Activated T-helper 1 cell treated with anti-CD3 and anti-CD28 coated beads, Interleukin-12 subunit alpha, Interleukin-12 subunit beta, Interleukin-2, Interleukin-4 antibody, amounts not matched to agents 30 ng/mL and 10 ng/mL and 1 ng/mL, durations not matched to agents 14 hours and 24 hours and 36 hours (primary cell): Measurements from ENCODE around the gene CAMSAP1. TPM values are rescaled to one million over a fixed set of nuclear protein-coding genes. Genes with fewer than 3 reads are reported as not detected.

Experiments used
- DNase-seq: peaks from one replicate; pipeline ENCODE4 v3.0.0; 2021; ENCODE audit warnings: low spot score
- H3K27ac Mint-ChIP-seq: one replicate; pipeline ENCODE4 v1.8.0; 2021; ENCODE audit warnings: mild to moderate bottlenecking, mixed read lengths
- H3K27me3 Mint-ChIP-seq: one replicate; pipeline ENCODE4 v1.8.0; 2022; ENCODE audit warnings: mild to moderate bottlenecking, moderate library complexity, mixed read lengths; ENCODE audit not compliant: insufficient read depth
- H3K36me3 Mint-ChIP-seq: one replicate; pipeline ENCODE4 v1.8.0; 2021; ENCODE audit warnings: low read depth, mixed read lengths
- H3K4me1 Mint-ChIP-seq: one replicate; pipeline ENCODE4 v1.8.0; 2021; ENCODE audit warnings: low read depth, mixed read lengths
- H3K4me3 Mint-ChIP-seq: one replicate; pipeline ENCODE4 v1.8.0; 2021; ENCODE audit warnings: mild to moderate bottlenecking, moderate library complexity, mixed read lengths
- H3K9me3 Mint-ChIP-seq: one replicate; pipeline ENCODE4 v1.8.0; 2021; ENCODE audit warnings: mixed read lengths
- intact Hi-C: fragments of 100-400 bp; cut with micrococcal nuclease; formaldehyde crosslinking; loops from one replicate; pipeline ENCODE4 v1.15.1; 2024
- total RNA-seq: library from RNA; stranded (reverse); gene quantifications from 2 replicates; pipeline ENCODE4 v1.2.3, GENCODE V29; 2022

The CAMSAP1 gene
- total RNA-seq, 1 donor from 2014 or later = 43.8 TPM

DNA sequence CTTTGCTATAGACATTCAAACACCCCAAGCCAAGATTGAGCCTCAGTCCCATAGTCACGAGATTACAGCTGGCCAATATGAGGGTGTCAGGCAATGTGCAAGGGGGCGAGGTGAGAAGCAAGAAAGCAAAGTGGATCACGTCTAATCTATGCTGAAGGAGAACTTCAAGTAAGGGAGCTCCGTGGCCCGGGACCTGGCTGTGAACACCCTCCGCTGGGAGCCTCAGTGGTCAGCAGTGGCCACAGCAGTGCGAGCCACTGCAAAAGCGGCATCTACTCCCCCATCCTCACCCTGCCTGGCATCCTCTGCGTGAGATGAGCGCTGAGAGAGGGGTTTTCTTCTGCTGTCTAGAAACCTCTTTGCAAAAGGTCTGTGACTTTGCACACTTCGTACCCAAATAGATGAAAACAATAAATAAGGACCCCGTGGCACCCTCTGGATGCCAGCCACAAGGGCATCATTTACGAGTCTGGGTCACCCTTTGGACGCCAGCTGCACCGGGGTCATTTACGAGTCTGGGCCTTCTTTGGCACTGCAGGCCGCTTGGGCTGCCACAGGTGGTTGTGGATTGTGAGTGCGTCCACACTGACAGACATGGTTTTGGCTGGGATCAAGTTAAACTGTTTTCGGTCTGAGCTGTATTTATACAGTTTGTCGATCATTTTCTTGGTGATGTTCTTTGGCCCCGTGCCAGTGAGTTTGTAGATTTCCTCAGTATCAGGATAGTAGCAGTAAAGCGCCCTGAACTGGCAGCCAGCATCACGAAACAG lies 96.4 kb downstream of the CAMSAP1 start:
- Mint-ChIP-seq H3K4me3 (no peak overlapping the region), H3K4me1 (no peaks in the 10 kb centered on the region), H3K27me3 (no peaks in the 10 kb centered on the region), H3K27ac (no peak overlapping the region), H3K36me3 (no peaks in the 10 kb centered on the region), H3K9me3 (no peaks in the 10 kb centered on the region)
- intact Hi-C loops = no loop called here
- no peak for DNase-seq

DNA sequence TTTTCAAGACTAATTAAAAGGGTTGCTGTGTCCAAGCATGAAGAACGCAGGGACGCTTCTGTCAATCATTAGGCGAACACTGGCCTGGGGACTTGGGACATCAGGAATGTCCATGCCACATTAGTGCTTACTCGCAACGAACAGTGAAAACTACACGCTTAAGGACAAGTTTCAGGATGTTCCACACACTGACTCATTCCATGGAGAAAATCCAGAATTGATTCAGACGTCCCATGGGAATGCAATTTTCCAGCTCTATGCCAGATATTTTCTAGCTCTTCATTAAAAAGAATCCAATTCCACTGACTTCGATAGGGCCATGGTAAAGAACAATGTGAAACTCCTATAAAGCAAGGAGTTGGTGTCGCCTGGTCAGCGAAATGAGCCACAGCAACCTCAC lies 98.2 kb downstream of the CAMSAP1 start:
- intact Hi-C loops = no loop called here
- H3K27me3 Mint-ChIP-seq = no peaks in the 10 kb centered on the region
- H3K27ac Mint-ChIP-seq = no peak overlapping the region

DNA sequence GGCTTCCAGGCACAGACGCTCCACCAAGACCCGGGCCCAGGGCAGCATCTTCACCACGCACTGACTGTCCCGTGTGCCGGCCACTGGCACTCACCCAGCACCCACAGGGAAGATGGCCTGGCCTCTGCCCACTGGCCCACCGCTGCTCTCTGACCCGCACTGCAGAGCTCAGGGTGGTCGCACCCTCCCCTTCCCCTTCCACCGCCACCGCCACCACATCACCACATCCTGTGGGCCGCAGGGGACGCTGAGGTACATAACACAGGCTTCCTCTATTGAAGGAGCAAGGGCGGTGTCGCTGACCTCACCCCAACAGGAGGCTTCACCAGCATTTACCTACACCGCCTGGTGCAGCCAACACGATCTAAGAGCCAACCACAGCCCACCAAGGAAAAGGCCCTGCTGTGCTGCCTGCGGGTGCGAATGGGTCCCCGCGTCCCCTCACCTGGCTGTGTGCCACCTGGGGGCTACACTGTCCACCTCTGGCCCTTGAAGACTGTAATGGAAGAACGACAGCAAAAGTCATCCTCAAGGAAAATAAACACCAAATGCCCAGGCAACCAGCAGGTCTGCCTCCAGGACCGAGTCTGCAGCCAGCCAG lies 101.8 kb downstream of the CAMSAP1 start:
- no peaks in the 10 kb centered on the region for H3K36me3 Mint-ChIP-seq
- no peak overlapping the region for H3K4me3 Mint-ChIP-seq
- no peak overlapping the region for H3K27ac Mint-ChIP-seq
- H3K9me3 Mint-ChIP-seq = no peaks in the 10 kb centered on the region
- intact Hi-C loops = no loop called here
- no peak for DNase-seq
- no peaks in the 10 kb centered on the region for H3K27me3 Mint-ChIP-seq
- no peaks in the 10 kb centered on the region for H3K4me1 Mint-ChIP-seq

More for the DNA sequence above, 98.2 kb downstream of the CAMSAP1 start:
- no peaks in the 10 kb centered on the region for H3K36me3 Mint-ChIP-seq
- H3K9me3 Mint-ChIP-seq = no peaks in the 10 kb centered on the region
- H3K4me3 Mint-ChIP-seq = no peak overlapping the region
- DNase-seq = no peak
- H3K4me1 Mint-ChIP-seq = no peaks in the 10 kb centered on the region

DNA sequence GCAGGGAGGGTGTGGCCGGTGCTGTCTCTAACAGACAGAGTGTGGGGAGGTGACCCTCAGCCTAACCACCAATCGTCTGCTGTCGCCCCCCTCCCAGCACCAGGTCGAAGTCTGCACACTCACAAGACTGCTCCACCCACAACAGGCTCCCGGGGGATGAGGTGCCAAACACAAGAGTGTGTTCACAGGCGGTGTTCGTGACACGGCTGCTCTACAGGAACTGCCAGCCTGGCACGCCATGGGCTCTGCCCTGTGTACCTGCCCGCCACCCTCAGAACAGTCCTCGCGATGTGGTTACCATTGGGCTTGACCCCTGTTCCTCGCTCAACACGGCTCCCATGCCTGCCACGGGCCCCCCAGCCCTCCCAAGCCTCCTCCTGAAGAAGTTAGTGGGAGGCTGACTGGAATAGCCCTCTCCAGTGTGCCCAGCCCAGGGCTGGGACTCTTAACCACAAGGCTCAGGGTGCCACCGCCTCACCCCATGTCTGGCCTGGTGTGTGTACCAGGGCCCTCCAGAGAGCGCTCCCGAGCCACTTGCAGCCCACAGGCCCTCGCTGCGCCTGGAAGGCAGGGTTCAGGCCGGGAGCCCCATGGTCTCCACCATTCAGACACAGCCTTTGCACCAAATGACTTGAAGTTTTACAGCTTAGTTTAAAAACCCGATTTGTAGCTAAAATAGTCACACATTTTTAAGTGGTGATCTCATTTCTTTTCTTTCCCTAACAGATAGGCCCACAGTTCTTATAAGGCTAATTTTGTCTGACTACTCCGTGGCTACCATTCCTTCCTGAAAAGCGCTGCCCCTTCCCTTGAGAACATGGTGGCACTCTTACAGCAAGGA lies 102.5 kb downstream of the CAMSAP1 start:
- no peak overlapping the region for H3K27ac Mint-ChIP-seq
- H3K9me3 Mint-ChIP-seq = no peaks in the 10 kb centered on the region
- H3K4me3 Mint-ChIP-seq = no peak overlapping the region
- no peaks in the 10 kb centered on the region for H3K27me3 Mint-ChIP-seq
- no peaks in the 10 kb centered on the region for H3K36me3 Mint-ChIP-seq
- no peak for DNase-seq
- intact Hi-C loops = no loop called here
- H3K4me1 Mint-ChIP-seq = no peaks in the 10 kb centered on the region

DNA sequence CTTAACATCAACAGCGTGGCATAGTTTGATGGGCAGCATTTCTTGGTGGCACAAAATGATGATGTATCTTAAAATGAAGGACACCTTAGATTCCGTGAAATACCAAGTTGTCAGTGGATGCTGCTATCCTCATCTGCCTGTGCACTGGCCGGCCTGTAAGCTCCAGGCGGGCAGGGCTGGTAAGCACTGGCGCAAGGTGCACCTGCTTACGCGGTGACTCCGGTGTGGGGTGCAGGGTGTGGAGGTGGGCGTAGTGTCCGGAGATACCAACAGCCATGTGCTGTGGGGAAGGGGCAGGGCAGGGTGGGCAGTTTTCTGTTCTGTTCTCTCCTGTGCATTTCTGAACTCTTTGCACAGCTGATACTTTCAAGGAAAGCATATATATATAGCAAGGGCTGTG lies 103.9 kb downstream of the CAMSAP1 start:
- DNase-seq = no peak
- no peaks in the 10 kb centered on the region for H3K9me3 Mint-ChIP-seq
- H3K4me3 Mint-ChIP-seq = no peak overlapping the region
- H3K4me1 Mint-ChIP-seq = no peaks in the 10 kb centered on the region
- H3K27me3 Mint-ChIP-seq = peaks cover 3% of the 10 kb centered on the region
- intact Hi-C loops = no loop called here
- no peak overlapping the region for H3K27ac Mint-ChIP-seq
- no peaks in the 10 kb centered on the region for H3K36me3 Mint-ChIP-seq

DNA sequence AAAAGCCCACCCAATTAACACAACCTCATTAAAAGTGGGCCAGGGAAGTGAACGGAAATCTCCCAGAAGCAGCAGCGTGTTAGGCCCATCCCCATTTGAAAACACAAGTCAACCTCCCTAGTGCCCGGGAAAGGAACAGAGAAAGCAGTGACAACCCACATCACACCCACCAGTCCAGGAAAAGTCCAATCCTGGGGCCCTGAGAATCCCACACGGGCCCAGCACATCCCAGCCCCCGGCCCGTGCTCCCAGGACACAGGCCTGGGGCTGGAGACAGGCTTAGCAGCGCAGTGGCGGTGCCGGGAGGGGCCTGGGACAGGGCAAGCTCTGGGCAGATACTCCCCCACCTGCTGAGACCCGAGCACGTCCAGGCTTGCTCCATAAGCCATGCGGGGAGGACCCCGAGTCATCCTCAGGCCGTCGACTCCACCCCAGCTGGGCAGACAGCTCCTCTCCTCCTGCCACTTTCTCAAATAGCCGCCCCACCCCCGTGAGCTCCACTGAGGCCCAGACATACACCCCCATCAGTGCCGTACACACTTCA lies 104.4 kb downstream of the CAMSAP1 start:
- H3K36me3 Mint-ChIP-seq = no peaks in the 10 kb centered on the region
- H3K27ac Mint-ChIP-seq = no peak overlapping the region
- H3K4me1 Mint-ChIP-seq = no peaks in the 10 kb centered on the region
- H3K4me3 Mint-ChIP-seq = no peak overlapping the region
- no peaks in the 10 kb centered on the region for H3K9me3 Mint-ChIP-seq
- peaks cover 3% of the 10 kb centered on the region for H3K27me3 Mint-ChIP-seq
- intact Hi-C loops = no loop called here
- DNase-seq = no peak

DNA sequence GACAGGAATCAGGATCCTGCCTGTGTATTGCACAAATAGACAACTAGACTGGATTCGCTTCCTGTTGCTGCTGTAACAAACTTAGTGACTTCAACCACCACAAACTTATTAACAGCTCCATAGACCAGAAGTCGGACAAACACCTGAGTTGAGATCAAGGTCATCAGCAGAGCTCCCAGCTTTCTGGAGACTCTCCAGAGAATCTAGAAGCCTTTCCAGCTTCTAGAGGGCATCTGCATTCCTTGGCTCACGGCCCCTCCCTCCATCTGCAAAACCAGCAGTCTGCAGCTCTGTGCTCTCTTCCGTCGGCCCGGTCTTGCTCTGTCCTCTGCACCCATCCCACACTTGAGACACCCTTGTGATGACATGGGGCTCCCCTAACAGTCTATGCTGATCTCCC lies 106.3 kb downstream of the CAMSAP1 start:
- no peak overlapping the region for H3K4me3 Mint-ChIP-seq
- no peaks in the 10 kb centered on the region for H3K4me1 Mint-ChIP-seq
- intact Hi-C loops = no loop called here
- DNase-seq = no peak
- H3K27me3 Mint-ChIP-seq = peaks cover 3% of the 10 kb centered on the region
- no peaks in the 10 kb centered on the region for H3K9me3 Mint-ChIP-seq
- no peak overlapping the region for H3K27ac Mint-ChIP-seq
- H3K36me3 Mint-ChIP-seq = no peaks in the 10 kb centered on the region

DNA sequence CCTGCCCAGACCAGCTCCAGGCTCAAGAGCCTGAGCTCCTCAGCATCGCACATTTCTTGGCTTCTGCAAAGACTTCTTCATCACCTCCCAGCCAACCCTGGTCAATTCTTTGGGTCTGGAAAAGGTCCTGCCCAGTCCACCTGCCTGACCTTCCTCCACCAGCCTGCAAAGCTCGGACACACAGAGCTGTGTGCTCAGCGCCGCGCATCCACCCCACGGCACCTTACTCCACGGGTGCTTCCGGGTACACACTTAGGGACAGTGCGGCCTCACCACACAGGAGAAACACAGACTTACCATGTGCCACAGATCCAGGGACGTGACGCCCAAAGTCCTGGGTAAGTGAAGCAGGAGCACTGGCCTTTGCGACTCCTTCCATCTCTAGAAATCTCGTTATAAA lies 108.1 kb downstream of the CAMSAP1 start:
- Mint-ChIP-seq H3K27ac (no peak overlapping the region), H3K9me3 (no peaks in the 10 kb centered on the region), H3K27me3 (peaks cover 3% of the 10 kb centered on the region), H3K4me3 (no peak overlapping the region), H3K36me3 (no peaks in the 10 kb centered on the region), H3K4me1 (no peaks in the 10 kb centered on the region)
- no peak for DNase-seq
- intact Hi-C loops = no loop called here

DNA sequence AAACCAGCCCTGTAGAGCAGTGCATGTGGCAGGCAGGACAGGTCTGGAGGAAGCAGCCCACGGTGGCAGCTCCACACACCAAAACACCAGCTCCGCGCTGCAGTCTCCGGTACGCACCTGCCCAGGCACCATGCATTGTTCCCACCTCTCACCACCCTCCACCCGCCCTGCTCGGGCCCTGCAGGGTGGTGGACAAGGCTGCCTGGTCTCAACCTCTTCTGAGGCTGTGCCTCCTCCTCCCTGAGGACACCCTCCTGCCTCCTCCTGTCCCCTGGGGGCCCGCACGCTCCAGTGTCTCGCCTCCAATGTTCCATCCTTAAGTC lies 109.1 kb downstream of the CAMSAP1 start:
- no peak for DNase-seq
- Mint-ChIP-seq H3K4me3 (no peak overlapping the region), H3K36me3 (no peaks in the 10 kb centered on the region), H3K27me3 (peaks cover 3% of the 10 kb centered on the region), H3K4me1 (no peaks in the 10 kb centered on the region), H3K9me3 (no peaks in the 10 kb centered on the region), H3K27ac (no peak overlapping the region)
- intact Hi-C loops = no loop called here

DNA sequence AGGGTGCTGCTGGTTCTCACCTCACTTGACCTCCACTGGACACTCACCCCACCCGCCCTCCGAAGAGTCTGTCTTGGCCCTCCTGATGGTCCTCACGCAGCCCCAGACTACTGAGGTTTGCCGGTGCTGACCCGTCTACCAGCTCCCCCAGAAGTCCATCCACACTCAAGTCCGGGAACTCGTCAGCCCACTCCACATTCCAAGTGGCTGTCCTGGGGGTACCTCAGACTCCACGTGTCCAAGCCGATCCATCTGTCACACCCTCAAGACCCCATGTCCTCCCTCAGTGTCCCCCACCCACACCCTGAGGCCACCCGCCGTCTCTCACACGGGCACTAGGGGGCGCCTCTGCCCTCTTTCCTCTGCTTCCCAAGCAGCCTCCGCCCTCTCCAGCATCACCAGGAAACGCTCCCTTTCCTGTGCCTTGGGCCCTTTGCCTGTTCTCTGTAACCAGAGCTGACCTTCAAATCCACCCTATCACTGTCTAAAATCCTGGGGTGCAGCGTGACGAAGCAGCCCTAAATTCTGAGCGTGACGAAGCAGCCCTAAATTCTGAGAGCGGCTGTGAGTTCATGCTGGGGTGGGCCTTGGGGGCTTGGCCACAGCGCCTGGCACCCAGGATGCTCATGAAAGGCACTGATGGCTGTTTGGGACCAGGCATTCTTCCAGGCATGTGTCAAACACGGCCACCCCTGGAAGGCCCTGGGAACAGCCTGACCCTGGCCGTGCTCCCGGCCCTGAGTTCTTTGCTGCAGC lies 109.7 kb downstream of the CAMSAP1 start:
- Mint-ChIP-seq H3K9me3 (no peaks in the 10 kb centered on the region), H3K36me3 (no peaks in the 10 kb centered on the region), H3K4me3 (no peak overlapping the region), H3K4me1 (no peaks in the 10 kb centered on the region), H3K27me3 (peaks cover 3% of the 10 kb centered on the region), H3K27ac (no peak overlapping the region)
- intact Hi-C loops = no loop called here
- no peak for DNase-seq

DNA sequence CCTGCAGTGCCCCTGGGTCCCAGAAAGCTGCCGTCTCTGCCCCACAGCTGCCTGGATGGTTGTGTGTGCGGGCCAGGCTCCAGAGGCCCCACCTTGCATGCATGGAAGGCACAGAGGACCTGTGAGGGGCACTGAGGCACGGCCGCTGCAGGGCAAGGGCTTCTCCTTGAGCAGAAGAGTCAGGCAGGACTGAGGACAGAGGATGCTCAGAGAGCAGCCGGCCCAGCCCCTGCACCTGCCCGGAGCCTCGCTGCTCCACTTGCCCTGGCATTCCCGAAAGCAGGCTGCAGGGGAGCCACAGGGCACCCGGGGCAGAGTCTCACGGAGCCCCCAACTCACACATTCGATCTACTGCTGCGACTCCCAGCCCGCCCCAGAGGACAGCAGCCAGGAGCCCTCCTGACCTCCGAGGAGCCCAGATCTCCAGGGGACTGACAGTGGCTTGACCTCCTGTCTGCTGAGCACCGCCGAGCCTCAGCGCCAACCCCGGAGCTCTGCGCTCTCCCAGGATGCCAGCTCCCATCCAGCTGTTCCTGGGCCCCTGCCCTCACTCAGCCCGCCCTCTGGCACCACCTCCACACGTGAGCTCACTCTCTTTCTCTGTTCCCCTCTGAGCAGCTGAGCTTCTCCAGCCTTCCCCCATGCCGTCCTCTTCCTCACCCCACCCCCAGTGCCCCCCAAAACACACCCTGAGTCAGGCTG lies 110.4 kb downstream of the CAMSAP1 start:
- Mint-ChIP-seq H3K27ac (no peak overlapping the region), H3K4me1 (no peaks in the 10 kb centered on the region), H3K36me3 (no peaks in the 10 kb centered on the region), H3K27me3 (peaks cover 3% of the 10 kb centered on the region), H3K4me3 (no peak overlapping the region), H3K9me3 (no peaks in the 10 kb centered on the region)
- no peak for DNase-seq
- intact Hi-C loops = no loop called here

DNA sequence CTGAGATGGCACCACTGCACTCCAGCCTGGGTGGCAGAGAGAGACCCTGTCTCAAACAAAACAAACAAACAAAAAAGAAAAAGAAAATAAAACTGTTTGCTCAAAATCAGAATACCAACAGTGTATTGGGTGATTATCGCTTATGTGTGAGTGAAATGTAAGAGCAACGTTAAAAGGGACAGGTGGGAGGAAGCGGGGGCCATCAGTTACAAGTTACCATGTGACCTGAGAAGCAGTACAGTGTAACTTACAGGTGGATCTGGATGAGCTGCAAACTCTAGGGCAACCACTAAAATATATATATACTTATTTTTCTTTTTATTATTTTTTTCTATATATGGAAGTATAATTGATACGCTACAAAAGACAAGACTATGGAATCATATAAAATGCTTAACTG lies 112.0 kb downstream of the CAMSAP1 start:
- intact Hi-C loops = no loop called here
- DNase-seq = no peak
- no peaks in the 10 kb centered on the region for H3K36me3 Mint-ChIP-seq
- no peaks in the 10 kb centered on the region for H3K4me1 Mint-ChIP-seq
- no peak overlapping the region for H3K4me3 Mint-ChIP-seq
- peaks cover 3% of the 10 kb centered on the region for H3K27me3 Mint-ChIP-seq
- no peak overlapping the region for H3K27ac Mint-ChIP-seq
- H3K9me3 Mint-ChIP-seq = no peaks in the 10 kb centered on the region
